A549 (cell line): ENCODE data around the gene CHMP6. TPM values are rescaled to one million over a fixed set of nuclear protein-coding genes. Genes with fewer than 3 reads are reported as not detected.

Source experiments
- ATAC-seq, 2 experiments: fragments of 200-7000 bp in 1 of 2; fragments of >200 bp in 1 of 2; cut with Nextera tagmentation in 1 of 2; cut with Tn5 transposase in 1 of 2; 3 replicates each; pipeline versions ENCODE4 v1.8.0 to v1.9.1; 2018 to 2020; ENCODE audit warnings: mild to moderate bottlenecking in 1 of 2, moderate library complexity in 1 of 2
- CTCF ChIA-PET: fragments of 300-600 bp; sonication (Branson Sonifier 250); formaldehyde crosslinking; extraction: SDS; loops from one replicate; lab custom pipeline; 2021; ENCODE audit warnings: antibody characterized with exemption, inconsistent platforms; lab: Yijun Ruan, JAX
- POLR2A ChIA-PET: fragments of 350-600 bp; formaldehyde crosslinking; extraction: SDS; loops from one replicate; lab custom pipeline; 2021; ENCODE audit warnings: antibody characterized with exemption, inconsistent platforms; lab: Yijun Ruan, JAX
- DNase-seq, 2 experiments: peaks; one replicate each; pipeline versions ENCODE4 v3.0.0 to v3.0.0-alpha.2; 2011 to 2016; ENCODE audit warnings: low read depth in 1 of 2, low spot score in 1 of 2
- FAIRE-seq: peaks from 2 replicates; lab custom pipeline; 2011; peaks lifted over from hg19 to GRCh38; lab: Jason Lieb, UNC
- H3K27ac ChIP-seq, 2 experiments: fragments of >200 bp; sonication (Bioruptor Twin); formaldehyde crosslinking; 3 replicates each; pipeline ENCODE4 v1.5.1; 2016 to 2017
- H3K4me1 ChIP-seq: fragments of >200 bp; sonication (Bioruptor Twin); formaldehyde crosslinking; 3 replicates; pipeline ENCODE4 v1.6.1; 2016
- H3K4me2 ChIP-seq: fragments of >200 bp; sonication (Bioruptor Twin); formaldehyde crosslinking; 3 replicates; pipeline ENCODE4 v1.6.1; 2016
- H3K4me3 ChIP-seq: fragments of >200 bp; sonication (Bioruptor Twin); formaldehyde crosslinking; 3 replicates; pipeline ENCODE4 v1.5.1; 2016
- H3K9me3 ChIP-seq: fragments of >200 bp; sonication (Bioruptor Twin); formaldehyde crosslinking; 3 replicates; pipeline ENCODE4 v1.6.1; 2016
- BHLHE40 ChIP-seq: IDR thresholded peaks from 2 replicates; pipeline ENCODE4 v1.6.1; 2012; ENCODE audit warnings: low read depth, low read length, inconsistent platforms
- CHD4 ChIP-seq: fragments of 200-600 bp; sonication (generic); IDR thresholded peaks from 2 replicates; pipeline ENCODE4 v1.6.1; 2016; ENCODE audit warnings: antibody characterized with exemption, mild to moderate bottlenecking, borderline replicate concordance
- E2F6 ChIP-seq: IDR thresholded peaks from 2 replicates; pipeline ENCODE4 v1.6.1; 2012; ENCODE audit warnings: low read depth, borderline replicate concordance
- EHF ChIP-seq: fragments of 250-450 bp; sonication (Bioruptor Pico); IDR thresholded peaks from 2 replicates; pipeline ENCODE4 v1.5.0; 2020; ENCODE audit warnings: mild to moderate bottlenecking
- EHMT2 ChIP-seq: fragments of 200-600 bp; sonication (generic); IDR thresholded peaks from 2 replicates; pipeline ENCODE4 v1.6.1; 2016; ENCODE audit warnings: antibody characterized with exemption, low read depth, mild to moderate bottlenecking, moderate library complexity
- ELK1 ChIP-seq: fragments of 150-350 bp; IDR thresholded peaks from 2 replicates; pipeline ENCODE4 v1.6.1; 2014; ENCODE audit warnings: low read depth, mild to moderate bottlenecking, low read length
- GATA3 ChIP-seq: IDR thresholded peaks from 2 replicates; pipeline ENCODE4 v1.6.1; 2012; ENCODE audit warnings: borderline replicate concordance
- HMGXB4 ChIP-seq: fragments of 250-450 bp; sonication (Bioruptor Pico); IDR thresholded peaks from 2 replicates; pipeline ENCODE4 v1.5.0; 2021; ENCODE audit warnings: mild to moderate bottlenecking, moderate library complexity, borderline replicate concordance
- HOXB13 ChIP-seq: fragments of 250-450 bp; sonication (Bioruptor Pico); IDR thresholded peaks from 2 replicates; pipeline ENCODE4 v1.5.0; 2020; ENCODE audit warnings: low read depth, mild to moderate bottlenecking, moderate library complexity
- JUNB ChIP-seq: fragments of >200 bp; sonication (Bioruptor Twin); formaldehyde crosslinking; IDR thresholded peaks from 2 replicates; pipeline ENCODE4 v1.6.1; 2016
- MAFK ChIP-seq: fragments of 450-650 bp; IDR thresholded peaks from 2 replicates; pipeline ENCODE4 v1.6.1; 2014; ENCODE audit not compliant: partially characterized antibody
- MAX ChIP-seq: IDR thresholded peaks from 2 replicates; pipeline ENCODE4 v1.6.1; 2012
- NFE2L2 ChIP-seq: fragments of 150-350 bp; conservative IDR thresholded peaks from 2 replicates; pipeline ENCODE4 v1.6.1; 2014; ENCODE audit warnings: low read length
- NR3C1 ChIP-seq: fragments of >200 bp; sonication (Bioruptor Twin); formaldehyde crosslinking; IDR thresholded peaks from 3 replicates; pipeline ENCODE4 v1.6.1; 2017
- POLR2A ChIP-seq: IDR thresholded peaks from 2 replicates; pipeline ENCODE4 v1.6.1; 2012; ENCODE audit warnings: mild to moderate bottlenecking, low read length
- RFX5 ChIP-seq: fragments of 450-650 bp; IDR thresholded peaks from 2 replicates; pipeline ENCODE4 v1.7.1; 2014; ENCODE audit warnings: antibody characterized with exemption, mild to moderate bottlenecking, moderate library complexity
- SREBF2 ChIP-seq: fragments of 450-650 bp; IDR thresholded peaks from 2 replicates; pipeline ENCODE4 v1.6.1; 2014; ENCODE audit warnings: mild to moderate bottlenecking, moderate library complexity
- TFCP2L1 ChIP-seq: fragments of 250-450 bp; sonication (Bioruptor Pico); IDR thresholded peaks from 2 replicates; pipeline ENCODE4 v1.5.0; 2021; ENCODE audit warnings: mild to moderate bottlenecking
- TP53 ChIP-seq: fragments of 250-450 bp; sonication (Bioruptor Pico); IDR thresholded peaks from 2 replicates; pipeline ENCODE4 v1.5.0; 2021; ENCODE audit warnings: mild to moderate bottlenecking, moderate library complexity
- ZC3H11A ChIP-seq: fragments of 450-650 bp; IDR thresholded peaks from 2 replicates; pipeline ENCODE4 v1.6.1; 2014; ENCODE audit warnings: antibody characterized with exemption, mild to moderate bottlenecking
- ZNF302 ChIP-seq: fragments of 250-450 bp; sonication (Bioruptor Pico); IDR thresholded peaks from 2 replicates; pipeline ENCODE4 v1.9.0; 2021; ENCODE audit warnings: inconsistent platforms, mild to moderate bottlenecking, moderate library complexity
- WGBS: methylation state at CpG from one replicate; pipeline ENCODE4 v1.1.6; 2017; ENCODE audit errors: missing lambda C conversion rate; 5-methylcytosine and 5-hydroxymethylcytosine counted together
- polyA plus RNA-seq, 4 experiments: library from polyadenylated mRNA; depleted of rRNA in 3 of 4; stranded (reverse); fragments of >200 nt; fragmentation: RNase III in 1 of 4; extraction: RNeasy Plus Mini Kit Qiagen cat#74134 plus additional on column Dnase treatment in 1 of 4; gene quantifications; 2 replicates in 3 of 4; 3 replicates in 1 of 4; pipeline ENCODE4 v1.2.3, GENCODE V29; 2011 to 2017

CHMP6 gene
- polyA plus RNA-seq, 2 of the 4 experiments (the other 2 are of a cell fraction), result 28.9 to 30.8 TPM

GRCh38 chr17:81027038-81027437 lies 35.4 kb downstream of the CHMP6 start:
- no peak overlapping the region for H3K4me3 ChIP-seq
- no peak overlapping the region for H3K27ac ChIP-seq
- 84% methylated on average over 15 of the region's 15 CpGs for WGBS
- H3K4me1 ChIP-seq, result 0 out of 3 replicates have a peak, but pooled peaks cover 7% of the 10 kb centered on the region
- TF ChIP-seq CHD4, result no peak
- no peak overlapping the region for H3K4me2 ChIP-seq
- ChIA-PET POLR2A (no interaction called here), CTCF (interaction anchor here (1.0 to 37.9 kb wide), 3 partner anchors 12 to 71 kb away, joined by 3 to 880 read pairs (median 10); no protein-coding TSS in a partner anchor)
- no peak for FAIRE-seq
- ATAC-seq, result no peak
- 0 out of 3 replicates have a peak, but pooled peaks cover 3% of the 10 kb centered on the region for H3K9me3 ChIP-seq
- no peak for DNase-seq

GRCh38 chr17:81027591-81028505 lies 36.2 kb downstream of the CHMP6 start:
- 0 out of 3 replicates have a peak, but pooled peaks cover 7% of the 10 kb centered on the region for H3K4me1 ChIP-seq
- no peak overlapping the region for H3K4me2 ChIP-seq
- no peak for ATAC-seq
- TF ChIP-seq NFE2L2, result no peak
- no peak for TF ChIP-seq EHF (CRISPR knock-in tag)
- no peak for TF ChIP-seq HOXB13 (CRISPR knock-in tag)
- no peak for TF ChIP-seq POLR2A
- no peak for TF ChIP-seq JUNB
- TF ChIP-seq MAX, result no peak
- no peak for TF ChIP-seq HMGXB4
- TF ChIP-seq RFX5, result no peak
- TF ChIP-seq BHLHE40, result no peak
- TF ChIP-seq GATA3, result no peak
- TF ChIP-seq ZC3H11A, result no peak
- no peak for TF ChIP-seq ELK1
- no peak for TF ChIP-seq EHMT2
- TF ChIP-seq SREBF2, result no peak
- no peak for TF ChIP-seq TP53 (CRISPR knock-in tag)
- TF ChIP-seq NR3C1, result no peak
- no peak for TF ChIP-seq TFCP2L1 (CRISPR knock-in tag)
- TF ChIP-seq ZNF302 (CRISPR knock-in tag), result no peak
- TF ChIP-seq MAFK, result no peak
- TF ChIP-seq E2F6, result no peak
- WGBS, result 65% methylated on average over 36 of the region's 37 CpGs
- no peak overlapping the region for H3K27ac ChIP-seq
- FAIRE-seq, result no peak
- ChIA-PET POLR2A (no interaction called here), CTCF (interaction anchor here (1.3 to 37.9 kb wide), 3 partner anchors 12 to 70 kb away, joined by 4 to 880 read pairs (median 10); no protein-coding TSS in a partner anchor)
- H3K4me3 ChIP-seq, result no peak overlapping the region
- DNase-seq, result no peak
- 0 out of 3 replicates have a peak, but pooled peaks cover 3% of the 10 kb centered on the region for H3K9me3 ChIP-seq
